ENCODE measurements around the gene TP53.
"Not testable (repeated sequence)": the region's sequence is repeated elsewhere in the genome, so short reads cannot be mapped to it uniquely, and the experiment has no call there.

TP53 gene

GRCh38 chr17:7626307-7626706 is 61.0 kb downstream of the TP53 start:
- Histone ChIP-seq H3K9me3 (ENCODE audit: insufficient read depth, low read depth, low read length) (no peaks in the 10 kb centered on the region), H3K4me3 (ENCODE audit: low read length, poor library complexity, severe bottlenecking) (peak overlapping the region; percentile 94), H4K20me1 (ENCODE audit: insufficient read depth, low read length, poor library complexity, severe bottlenecking) (no peaks in the 10 kb centered on the region), H3K4me1 (ENCODE audit: insufficient read depth, low read length, poor library complexity, severe bottlenecking) (peaks cover 7% of the 10 kb centered on the region), H3K79me2 (ENCODE audit: insufficient read depth, low read length) (peaks cover 7% of the 10 kb centered on the region; the same call in 1 of the 2 replicates), H2AFZ (ENCODE audit: low read length) (no peak overlapping the region), H3K9me2 (replicated peaks; ENCODE audit: low read depth, low read length) (no peaks in the 10 kb centered on the region), H3K36me3 (ENCODE audit: insufficient read depth, low read length) (no peaks in the 10 kb centered on the region), H3K4me2 (ENCODE audit: low read depth, low read length, poor library complexity, severe bottlenecking) (peak overlapping the region; percentile 88), H3K9ac (ENCODE audit: low read depth, low read length, poor library complexity, severe bottlenecking) (peak overlapping the region; percentile 87), H3K27me3 (ENCODE audit: insufficient read depth, low read length, poor library complexity, severe bottlenecking) (no peaks in the 10 kb centered on the region), H3F3A (ENCODE audit: low read depth) (no peaks in the 10 kb centered on the region)
- TF ChIP-seq, protein P1, sequence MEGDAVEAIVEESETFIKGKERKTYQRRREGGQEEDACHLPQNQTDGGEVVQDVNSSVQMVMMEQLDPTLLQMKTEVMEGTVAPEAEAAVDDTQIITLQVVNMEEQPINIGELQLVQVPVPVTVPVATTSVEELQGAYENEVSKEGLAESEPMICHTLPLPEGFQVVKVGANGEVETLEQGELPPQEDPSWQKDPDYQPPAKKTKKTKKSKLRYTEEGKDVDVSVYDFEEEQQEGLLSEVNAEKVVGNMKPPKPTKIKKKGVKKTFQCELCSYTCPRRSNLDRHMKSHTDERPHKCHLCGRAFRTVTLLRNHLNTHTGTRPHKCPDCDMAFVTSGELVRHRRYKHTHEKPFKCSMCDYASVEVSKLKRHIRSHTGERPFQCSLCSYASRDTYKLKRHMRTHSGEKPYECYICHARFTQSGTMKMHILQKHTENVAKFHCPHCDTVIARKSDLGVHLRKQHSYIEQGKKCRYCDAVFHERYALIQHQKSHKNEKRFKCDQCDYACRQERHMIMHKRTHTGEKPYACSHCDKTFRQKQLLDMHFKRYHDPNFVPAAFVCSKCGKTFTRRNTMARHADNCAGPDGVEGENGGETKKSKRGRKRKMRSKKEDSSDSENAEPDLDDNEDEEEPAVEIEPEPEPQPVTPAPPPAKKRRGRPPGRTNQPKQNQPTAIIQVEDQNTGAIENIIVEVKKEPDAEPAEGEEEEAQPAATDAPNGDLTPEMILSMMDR (conservative IDR thresholded peaks at IDR 0.05; ENCODE audit: low read length), result no peak
- TF ChIP-seq EZH2phosphoT487 (IDR thresholded peaks at IDR 0.05; ENCODE audit: borderline replicate concordance), result no peak

GRCh38 chr17:7625749-7626148 is 61.5 kb downstream of the TP53 start:
- H3K9me3 ChIP-seq (ENCODE audit: insufficient read depth, low read depth, low read length); H3F3A ChIP-seq (ENCODE audit: low read depth); H4K20me1 ChIP-seq (ENCODE audit: insufficient read depth, low read length, poor library complexity, severe bottlenecking); H2AFZ ChIP-seq (ENCODE audit: low read length); H3K36me3 ChIP-seq (ENCODE audit: insufficient read depth, low read length); H3K9me2 ChIP-seq (replicated peaks; ENCODE audit: low read depth, low read length); H3K4me2 ChIP-seq (ENCODE audit: low read depth, low read length, poor library complexity, severe bottlenecking); H3K79me2 ChIP-seq (ENCODE audit: insufficient read depth, low read length); H3K4me3 ChIP-seq (ENCODE audit: low read length, poor library complexity, severe bottlenecking); H3K9ac ChIP-seq (ENCODE audit: low read depth, low read length, poor library complexity, severe bottlenecking); H3K4me1 ChIP-seq (ENCODE audit: insufficient read depth, low read length, poor library complexity, severe bottlenecking); H3K27me3 ChIP-seq (ENCODE audit: insufficient read depth, low read length, poor library complexity, severe bottlenecking): not testable (repeated sequence)

- H3K36me3 ChIP-seq (ENCODE audit: insufficient read depth, low read length), result no peaks in the 10 kb centered on the region
- no peak overlapping the region for H3K9ac ChIP-seq (ENCODE audit: low read depth, low read length, poor library complexity, severe bottlenecking)
- H3K4me3 ChIP-seq (ENCODE audit: low read length, poor library complexity, severe bottlenecking), result no peak overlapping the region
- H2AFZ ChIP-seq (ENCODE audit: low read length), result no peak overlapping the region
- H3F3A ChIP-seq (ENCODE audit: low read depth), result no peaks in the 10 kb centered on the region
- H4K20me1 ChIP-seq (ENCODE audit: insufficient read depth, low read length, poor library complexity, severe bottlenecking), result no peaks in the 10 kb centered on the region
- TF ChIP-seq, protein P1 (conservative IDR thresholded peaks at IDR 0.05; ENCODE audit: low read length), result no peak
- TF ChIP-seq EZH2phosphoT487 (IDR thresholded peaks at IDR 0.05; ENCODE audit: borderline replicate concordance), result no peak
- no peaks in the 10 kb centered on the region for H3K27me3 ChIP-seq (ENCODE audit: insufficient read depth, low read length, poor library complexity, severe bottlenecking)
- H3K4me2 ChIP-seq (ENCODE audit: low read depth, low read length, poor library complexity, severe bottlenecking), result no peak overlapping the region
- H3K9me2 ChIP-seq (replicated peaks; ENCODE audit: low read depth, low read length), result no peaks in the 10 kb centered on the region
- H3K9me3 ChIP-seq (ENCODE audit: insufficient read depth, low read depth, low read length), result no peaks in the 10 kb centered on the region
- H3K79me2 ChIP-seq (ENCODE audit: insufficient read depth, low read length), result peaks cover 7% of the 10 kb centered on the region; the same call in 1 of the 2 replicates
- peaks cover 7% of the 10 kb centered on the region for H3K4me1 ChIP-seq (ENCODE audit: insufficient read depth, low read length, poor library complexity, severe bottlenecking)
These were observed 63.6 kb downstream of the TP53 start for GRCh38 chr17:7623661-7624060.

- Histone ChIP-seq H2AFZ (ENCODE audit: low read length) (no peak overlapping the region), H3K36me3 (ENCODE audit: insufficient read depth, low read length) (no peaks in the 10 kb centered on the region), H3F3A (ENCODE audit: low read depth) (no peaks in the 10 kb centered on the region), H3K9ac (ENCODE audit: low read depth, low read length, poor library complexity, severe bottlenecking) (no peak overlapping the region), H3K27me3 (ENCODE audit: insufficient read depth, low read length, poor library complexity, severe bottlenecking) (no peaks in the 10 kb centered on the region), H3K4me3 (ENCODE audit: low read length, poor library complexity, severe bottlenecking) (no peak overlapping the region), H3K9me3 (ENCODE audit: insufficient read depth, low read depth, low read length) (no peaks in the 10 kb centered on the region), H3K4me1 (ENCODE audit: insufficient read depth, low read length, poor library complexity, severe bottlenecking) (no peaks in the 10 kb centered on the region), H3K9me2 (replicated peaks; ENCODE audit: low read depth, low read length) (no peaks in the 10 kb centered on the region), H3K4me2 (ENCODE audit: low read depth, low read length, poor library complexity, severe bottlenecking) (no peak overlapping the region), H4K20me1 (ENCODE audit: insufficient read depth, low read length, poor library complexity, severe bottlenecking) (no peaks in the 10 kb centered on the region), H3K79me2 (ENCODE audit: insufficient read depth, low read length) (no peaks in the 10 kb centered on the region)
- TF ChIP-seq, protein P1 (conservative IDR thresholded peaks at IDR 0.05; ENCODE audit: low read length), result no peak
- no peak for TF ChIP-seq EZH2phosphoT487 (IDR thresholded peaks at IDR 0.05; ENCODE audit: borderline replicate concordance)
These were observed 66.5 kb downstream of the TP53 start for GRCh38 chr17:7620835-7621234.
